ENCODE measurements around the gene THEM5. TPM values are rescaled to one million over a fixed set of nuclear protein-coding genes. Genes with fewer than 3 reads are reported as not detected.

THEM5 gene
- not detected in 2 replicates for total RNA-seq

GRCh38 chr1:151853411-151853943 lies at the start of gene THEM5:
THEM5 (minus strand) TSS chr1:151853712; CDS start chr1:151853565, 147 bp downstream.

GRCh38 chr1:151839457-151840403 lies 13.8 kb downstream of the THEM5 start, which contains the start of gene C2CD4D:
C2CD4D (minus strand) TSS chr1:151839820; CDS start chr1:151838989, 831 bp downstream.

GRCh38 chr1:151831605-151832004 lies 21.9 kb downstream of the THEM5 start, which contains the start of gene RORC:
RORC (minus strand) TSS chr1:151831802; CDS start chr1:151831764, 38 bp downstream.

GRCh38 chr1:151805066-151805820 lies 48.3 kb downstream of the THEM5 start, which contains the start of gene LINGO4:
LINGO4 (minus strand) TSS chr1:151805419; CDS start chr1:151802704, 2,715 bp downstream.

Small RNA genes within 50 kb of the gene (small RNA-seq; reads per million reads assigned to genes)
- gene RF00019 (ENCODE audit: low replicate concordance), result not detected

Other genes starting within 250 kb of the THEM5 start
- gene SNX27, start 241.7 kb downstream of the THEM5 start, total RNA-seq, result 29.3 and 29.6 TPM in 2 replicates
- not detected in 2 replicates for gene CELF3, start 136.9 kb downstream of the THEM5 start, total RNA-seq
- gene RIIAD1, start 132.2 kb downstream of the THEM5 start, total RNA-seq, result not detected in 2 replicates
- 77.2 and 87.5 TPM in 2 replicates for gene MRPL9, start 90.2 kb downstream of the THEM5 start, total RNA-seq
- gene TDRKH, start 63.2 kb downstream of the THEM5 start, total RNA-seq, result 1.0 and 1.5 TPM in 2 replicates
- not detected in 2 replicates for gene LINGO4, start 48.3 kb downstream of the THEM5 start, total RNA-seq
- not detected in 2 replicates for gene RORC, start 21.9 kb downstream of the THEM5 start, total RNA-seq
- gene C2CD4D, start 13.9 kb downstream of the THEM5 start, total RNA-seq, result not detected in 2 replicates
- 8.8 and 10.7 TPM in 2 replicates for gene THEM4, start 55.8 kb upstream of the THEM5 start, total RNA-seq
- gene S100A10, start 140.1 kb upstream of the THEM5 start, total RNA-seq, result 46.0 and 55.6 TPM in 2 replicates
- 176 and 199 TPM in 2 replicates for gene S100A11, start 183.3 kb upstream of the THEM5 start, total RNA-seq
- not detected in 2 replicates for gene TCHHL1, start 235.4 kb upstream of the THEM5 start, total RNA-seq

Data from placental pericyte (primary cell).